Measurements from ENCODE around the gene UBXN2A.

UBXN2A gene, protein sequence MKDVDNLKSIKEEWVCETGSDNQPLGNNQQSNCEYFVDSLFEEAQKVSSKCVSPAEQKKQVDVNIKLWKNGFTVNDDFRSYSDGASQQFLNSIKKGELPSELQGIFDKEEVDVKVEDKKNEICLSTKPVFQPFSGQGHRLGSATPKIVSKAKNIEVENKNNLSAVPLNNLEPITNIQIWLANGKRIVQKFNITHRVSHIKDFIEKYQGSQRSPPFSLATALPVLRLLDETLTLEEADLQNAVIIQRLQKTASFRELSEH

DNA sequence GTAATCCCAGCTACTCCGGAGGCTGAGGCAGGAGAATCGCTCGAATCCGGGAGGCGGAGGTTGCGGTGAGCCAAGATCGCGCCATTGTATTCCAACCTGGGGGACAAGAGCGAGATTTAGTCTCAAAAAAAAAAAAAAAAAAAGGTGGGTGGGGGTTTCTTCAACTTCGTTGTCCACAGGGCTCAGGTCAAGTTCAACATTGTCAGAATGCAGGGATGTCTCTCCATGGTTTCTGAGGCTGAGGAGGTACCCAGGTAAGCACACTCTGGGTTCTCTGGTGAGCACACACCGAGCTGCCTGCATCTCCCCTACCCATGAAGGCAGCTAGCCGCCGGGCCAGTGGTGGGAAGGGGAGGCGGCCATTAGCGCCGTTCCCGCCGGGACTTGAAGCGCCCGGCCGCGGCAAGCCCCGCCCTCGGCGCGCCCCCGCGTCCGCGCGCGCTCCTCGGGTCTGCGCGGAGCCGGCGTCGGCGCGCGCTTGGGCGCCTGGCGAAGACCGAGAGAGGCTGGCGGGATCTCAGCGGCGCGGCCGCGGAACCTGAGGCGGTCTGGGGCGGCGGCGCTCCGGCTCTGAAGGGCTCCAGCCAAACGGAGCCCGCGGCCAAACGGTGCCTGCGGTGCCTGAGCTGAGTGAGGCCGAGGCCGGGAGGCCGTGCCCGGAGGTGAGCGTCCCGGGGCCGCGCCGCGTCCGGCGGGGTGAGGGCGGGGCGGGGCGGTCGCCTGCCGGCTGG is at the start of gene UBXN2A:
Gene UBXN2A, plus strand, starts transcription at position 477 of the 731 bp plus-strand sequence. CDS start 17,852 bp downstream, outside the sequence.
- DNase-seq, result peak; percentile 29 to 55

DNA sequence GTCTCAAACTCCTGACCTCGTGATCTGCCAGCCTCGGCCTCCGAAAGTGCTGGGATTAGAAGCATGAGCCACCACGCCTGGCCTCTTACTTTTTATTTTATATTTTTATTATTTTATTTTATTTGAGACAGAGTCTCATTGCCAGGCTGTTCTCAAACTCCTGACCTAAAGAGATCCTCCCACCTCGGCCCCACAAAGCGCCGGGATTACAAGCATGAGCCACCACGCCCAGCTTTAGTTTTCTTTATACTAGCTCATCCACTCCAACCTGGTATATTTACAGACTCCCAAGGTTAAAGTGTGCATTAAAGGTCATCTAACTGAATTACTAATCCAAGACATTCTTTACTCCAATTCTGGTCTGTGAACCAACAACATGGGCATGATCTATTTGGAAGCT is 40.1 kb upstream of the UBXN2A start:
- DNase-seq, result no peak

DNA sequence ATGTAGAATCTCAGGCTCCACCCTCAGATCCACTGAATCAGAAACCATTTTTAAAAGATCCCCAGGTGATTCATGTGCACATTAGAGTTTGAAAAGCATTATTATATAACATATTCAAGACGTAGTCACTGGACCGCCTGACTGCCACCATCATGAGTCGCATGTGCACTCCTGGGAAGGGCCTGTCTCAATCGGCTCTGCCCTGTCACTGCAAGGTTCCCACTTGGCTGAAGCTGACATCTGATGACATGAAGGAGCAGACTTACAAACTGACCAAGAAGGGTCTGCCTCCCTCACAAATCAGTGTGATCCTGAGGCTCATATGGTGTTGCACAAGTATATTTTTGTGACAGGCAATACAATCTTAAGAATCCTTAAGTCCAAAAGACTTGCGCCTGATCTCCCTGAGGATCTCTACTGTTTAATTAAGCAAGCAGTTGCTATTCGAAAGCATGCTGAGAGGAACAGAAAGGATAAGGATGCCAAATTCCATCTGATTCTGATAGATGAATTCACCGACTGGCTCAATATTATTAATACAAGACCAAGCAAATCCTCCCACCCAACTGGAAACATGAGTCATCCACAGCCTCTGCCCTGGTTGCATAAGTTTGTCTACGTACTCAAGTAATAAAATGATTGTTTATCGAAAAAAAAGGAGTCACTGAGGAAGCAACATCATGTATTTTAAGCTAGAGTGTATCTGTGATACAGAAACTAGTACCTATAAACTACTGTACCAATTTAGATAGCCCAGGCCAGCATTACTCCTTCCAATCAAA is 39.5 kb upstream of the UBXN2A start:
- DNase-seq, result peak in 1 of 2 donors; percentile 12

DNA sequence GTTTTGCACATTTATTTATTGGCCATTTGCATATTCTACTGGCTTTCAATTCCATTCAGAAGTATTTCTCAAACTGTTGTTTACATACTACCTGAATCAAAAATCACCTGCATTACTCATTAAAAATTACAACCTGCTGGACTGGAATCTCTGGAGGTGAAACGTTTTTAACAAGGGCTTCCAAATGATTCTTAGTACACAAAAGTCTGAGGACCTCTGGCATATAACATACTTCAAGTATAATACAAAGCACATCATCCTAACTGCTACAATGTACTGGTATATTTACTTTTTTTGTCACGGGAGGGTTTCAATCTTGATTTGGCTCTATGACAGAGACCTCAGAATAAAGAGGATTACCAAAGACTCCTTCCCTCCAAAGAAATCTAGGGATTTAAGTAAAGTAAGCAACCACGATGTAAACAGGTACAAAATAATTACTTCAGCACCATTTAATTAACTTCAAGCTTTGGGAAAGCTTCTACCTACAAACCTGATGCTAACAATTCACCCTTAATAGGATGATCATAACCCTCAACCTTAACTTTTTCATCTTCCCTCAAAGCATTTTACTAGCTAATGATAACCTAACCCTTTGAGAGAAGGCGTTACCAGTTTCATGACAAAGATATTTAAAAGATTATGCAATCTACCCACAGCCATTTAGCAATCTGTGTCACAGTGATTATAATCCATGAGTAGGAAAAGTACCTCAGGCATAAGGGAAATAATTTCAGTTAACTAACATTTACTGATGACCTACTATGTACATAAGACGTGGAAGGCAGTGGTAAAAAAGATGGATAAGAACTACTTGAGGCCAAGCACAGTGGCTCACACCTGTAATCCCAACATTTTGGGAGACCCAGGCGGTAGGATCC is 38.1 kb upstream of the UBXN2A start:
- DNase-seq, result no peak

DNA sequence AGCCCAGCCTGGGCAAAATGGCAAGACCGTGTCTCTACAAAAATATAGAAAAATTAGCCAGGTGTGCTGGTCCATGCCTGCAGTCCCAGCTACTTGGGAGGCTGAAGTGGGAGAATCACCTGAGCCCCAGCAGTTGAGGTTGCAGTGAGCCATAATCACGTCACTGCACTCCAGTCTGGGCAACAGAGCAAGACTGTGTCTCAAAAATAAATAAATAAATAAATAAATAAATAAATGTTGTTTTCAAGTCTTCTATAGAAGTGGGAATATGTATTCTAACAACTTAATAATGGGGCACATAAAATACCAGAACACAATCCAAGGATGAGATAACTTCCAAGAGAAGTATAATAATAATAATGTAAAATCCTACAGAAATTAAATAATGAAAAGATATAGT is 37.2 kb upstream of the UBXN2A start:
- DNase-seq, result no peak

DNA sequence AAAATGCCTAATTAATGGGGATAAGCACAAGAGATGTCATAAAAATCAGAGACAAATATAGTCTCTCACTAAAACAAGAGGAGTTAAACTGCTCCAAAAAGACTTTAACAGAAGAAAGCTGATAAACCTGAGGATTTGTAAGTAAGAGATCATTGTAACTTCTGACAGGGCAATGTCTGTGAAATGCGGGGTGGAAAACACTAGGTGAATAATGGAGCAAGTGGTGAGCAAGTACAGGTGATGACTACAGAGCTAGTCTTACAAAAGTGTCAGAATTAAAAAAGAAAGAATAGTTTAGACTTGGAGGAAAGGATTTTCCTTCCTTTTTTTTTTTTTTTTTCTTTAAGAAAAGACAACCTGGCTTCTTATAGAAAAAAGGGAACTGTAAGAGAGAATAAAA is 36.0 kb upstream of the UBXN2A start:
- no peak for DNase-seq

DNA sequence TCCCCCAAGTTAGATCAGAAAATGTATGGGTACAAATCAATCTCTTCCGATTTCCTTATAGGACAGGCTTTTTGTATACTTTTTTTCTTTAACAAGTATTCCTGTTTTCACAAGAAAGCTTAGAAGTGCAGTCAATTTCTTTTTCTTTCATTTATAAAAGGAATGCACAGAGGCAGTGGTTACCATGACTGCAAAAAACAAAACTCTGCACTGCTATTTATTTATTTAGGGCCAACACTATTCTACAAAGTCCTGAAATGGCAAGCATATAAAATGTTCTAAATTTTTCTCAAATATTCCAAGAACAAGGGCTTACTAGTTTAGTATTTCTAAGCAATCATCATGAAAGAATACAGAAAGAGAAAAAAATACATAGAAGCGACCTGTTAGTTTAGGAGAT is 35.6 kb upstream of the UBXN2A start:
- DNase-seq, result no peak

DNA sequence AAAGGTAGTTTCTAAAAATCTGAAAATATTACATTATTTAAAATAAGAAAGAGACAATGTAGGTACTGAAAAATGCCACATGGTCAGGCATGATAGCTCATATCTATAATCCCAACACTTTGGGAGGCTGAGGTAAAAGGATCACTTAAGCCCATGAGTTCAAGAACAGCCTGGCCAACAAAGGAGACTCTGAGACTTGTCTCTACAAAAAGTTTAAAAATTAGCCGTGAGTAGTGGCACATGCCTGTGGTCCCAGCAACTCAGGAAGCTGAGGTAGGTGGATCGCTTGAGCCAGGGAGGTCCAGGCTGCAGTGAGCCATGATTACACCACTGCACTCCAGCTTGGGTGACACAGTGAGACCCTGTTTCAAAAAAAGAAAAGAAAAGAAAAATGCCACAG is 35.1 kb upstream of the UBXN2A start:
- no peak for DNase-seq

DNA sequence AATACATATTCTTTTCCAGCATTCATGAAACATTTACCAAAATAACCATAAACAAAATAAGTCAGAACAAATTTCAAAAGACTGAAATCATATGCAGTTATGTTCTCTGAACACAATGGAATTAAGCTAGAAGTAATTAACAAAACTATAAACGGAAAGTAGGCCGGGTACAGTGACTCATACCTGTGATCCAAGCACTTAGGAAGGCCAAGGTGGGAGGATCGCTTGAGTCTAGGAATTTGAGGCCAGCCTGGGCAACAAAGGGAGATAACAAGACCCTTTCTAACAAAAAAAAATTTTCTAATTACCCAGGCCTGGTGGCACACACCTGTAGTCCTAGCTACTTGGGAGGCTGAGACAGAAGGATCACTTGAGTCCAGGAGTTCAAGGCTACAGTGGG is 28.2 kb upstream of the UBXN2A start:
- DNase-seq, result no peak

DNA sequence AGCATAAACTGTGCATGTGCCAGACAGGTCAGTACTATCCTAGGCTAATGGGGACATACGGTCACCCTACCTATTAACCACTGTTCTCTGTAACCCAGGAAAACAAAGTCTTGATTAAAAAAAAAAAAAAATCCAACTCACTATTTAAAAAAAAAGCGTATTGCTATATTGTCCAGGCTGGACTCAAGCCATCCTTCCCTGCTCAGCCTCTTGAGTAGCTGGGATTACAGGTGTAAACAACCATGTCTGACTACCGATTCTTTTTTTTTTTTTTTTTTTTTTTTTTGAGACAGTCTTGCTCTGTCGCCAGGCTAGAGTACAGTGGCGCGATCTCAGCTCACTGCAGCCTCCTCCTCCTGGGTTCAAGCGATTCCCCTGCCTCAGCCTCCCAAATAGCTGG is 24.9 kb upstream of the UBXN2A start:
- DNase-seq, result no peak

DNA sequence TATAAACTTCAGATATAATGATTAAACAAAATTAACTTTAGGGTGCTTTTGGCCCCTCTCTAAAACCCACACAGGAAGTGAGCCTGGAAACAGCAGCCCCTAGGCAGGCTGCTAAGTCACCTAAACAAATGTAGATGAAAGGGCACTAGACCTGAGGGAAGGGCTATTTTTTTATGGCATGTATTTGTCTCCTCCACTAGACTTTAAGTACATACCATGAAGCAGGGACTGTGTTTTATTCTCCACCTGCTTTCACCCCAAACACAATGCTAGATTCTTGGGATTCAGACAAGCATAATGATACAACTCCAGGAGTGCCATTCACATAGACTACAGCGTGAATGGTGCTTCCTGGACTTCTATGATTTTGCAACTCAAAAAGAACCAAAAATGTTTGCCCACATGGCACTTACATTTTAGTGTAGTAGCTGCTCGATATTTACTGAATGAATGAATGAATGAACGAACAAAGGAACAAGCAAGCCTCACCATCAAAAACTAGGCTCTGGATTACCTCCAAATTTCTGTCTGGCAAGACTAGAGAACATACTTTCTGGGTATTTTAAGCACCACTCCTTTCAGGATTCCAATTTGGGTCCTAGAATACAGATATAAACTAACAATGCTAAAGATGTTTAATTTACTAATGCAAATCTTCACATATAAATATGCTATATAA is 23.4 kb upstream of the UBXN2A start:
- DNase-seq, result peak in 1 of 2 donors; percentile 20

DNA sequence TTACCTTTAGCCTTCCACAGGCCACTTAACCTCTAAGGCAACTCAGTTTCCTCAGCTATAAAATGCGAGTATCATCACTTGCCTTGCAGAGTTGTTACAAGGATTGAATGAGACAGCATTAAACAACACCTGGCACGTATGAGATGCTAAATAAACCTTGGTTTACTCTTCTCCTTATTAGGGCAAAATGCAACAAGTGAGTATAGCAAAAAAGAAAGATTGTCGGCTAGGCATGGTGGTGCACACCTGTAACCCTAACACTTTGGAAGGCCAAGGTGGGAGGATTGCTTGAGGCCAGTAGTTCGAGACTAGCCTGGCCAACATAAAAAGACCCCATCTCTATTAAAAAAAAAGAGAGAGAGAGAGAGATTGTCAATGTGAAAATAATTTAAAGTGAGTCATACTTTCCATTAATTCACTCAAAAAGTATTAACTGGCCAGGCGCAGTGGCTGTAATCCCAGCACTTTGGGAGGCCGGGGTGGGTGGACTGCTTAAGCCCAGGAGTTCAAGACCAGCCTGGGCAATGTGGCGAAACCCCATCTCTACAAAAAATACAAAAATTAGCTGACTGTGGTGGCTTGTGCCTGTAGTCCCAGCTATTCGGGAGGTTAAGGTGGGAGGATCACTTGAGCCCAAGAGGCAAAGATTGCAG is 21.3 kb upstream of the UBXN2A start:
- no peak for DNase-seq

DNA sequence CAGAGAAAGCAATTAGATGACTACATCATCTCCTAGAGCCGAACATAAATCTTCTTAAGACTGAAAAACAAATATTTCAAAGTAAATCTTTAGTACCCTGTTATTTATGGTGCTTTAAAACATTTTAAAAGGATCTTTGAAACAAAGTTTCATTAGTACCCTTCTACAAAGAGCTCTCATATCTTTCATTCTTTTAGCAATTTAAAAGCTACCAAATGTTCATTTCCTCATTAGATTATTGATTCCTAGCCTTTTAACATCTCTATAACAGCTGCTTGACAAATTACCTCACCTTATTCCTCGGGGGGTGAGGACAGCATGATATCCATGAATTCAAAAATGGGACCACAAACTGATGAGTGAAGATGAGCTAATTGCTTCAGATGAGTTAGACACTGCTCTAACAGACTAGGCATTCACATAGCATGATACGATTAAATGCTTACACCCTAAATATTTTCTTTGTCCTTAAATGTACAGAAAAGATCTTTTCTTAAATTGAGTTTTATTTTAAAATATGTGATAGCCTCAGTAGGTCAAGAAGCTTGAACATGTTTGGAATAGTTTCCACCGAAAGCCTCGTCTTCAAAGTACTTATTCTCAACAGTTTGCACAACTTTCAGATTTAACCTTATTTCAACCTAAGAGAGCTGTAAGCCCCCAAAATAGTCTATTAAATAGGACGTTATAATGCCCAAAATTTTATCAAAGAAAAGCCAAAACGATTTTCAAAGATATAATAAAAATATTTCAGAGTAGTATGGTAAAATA is 15.5 kb upstream of the UBXN2A start:
- no peak for DNase-seq

DNA sequence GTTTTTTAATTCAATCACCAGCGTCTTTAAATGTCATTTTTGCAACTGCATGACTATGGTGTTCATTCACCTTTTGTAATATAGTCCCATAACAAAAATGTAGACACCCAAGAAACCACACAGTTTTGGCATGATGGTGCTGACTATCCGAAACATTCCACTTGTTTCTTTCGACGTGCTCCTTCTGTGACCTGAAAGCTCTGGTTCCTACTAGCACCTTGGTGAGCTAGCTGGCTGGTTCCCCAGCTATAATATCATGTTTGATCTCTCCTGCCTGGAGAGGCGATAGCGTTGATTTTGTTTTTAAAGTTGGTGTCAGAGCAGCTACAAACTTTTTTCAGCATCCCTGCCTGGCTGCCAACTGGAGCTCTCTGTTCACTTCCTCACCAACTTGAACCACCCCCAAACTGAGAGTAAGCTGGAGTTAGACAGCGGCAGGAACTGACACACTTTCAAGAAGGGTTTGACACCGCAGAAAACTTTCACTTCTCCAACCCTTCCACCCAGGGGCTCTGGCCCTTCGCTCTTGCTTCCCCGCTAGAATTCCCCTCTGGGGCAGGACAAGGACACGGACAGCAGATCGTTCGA is 14.5 kb upstream of the UBXN2A start:
- peak; percentile 57 to 88 for DNase-seq

DNA sequence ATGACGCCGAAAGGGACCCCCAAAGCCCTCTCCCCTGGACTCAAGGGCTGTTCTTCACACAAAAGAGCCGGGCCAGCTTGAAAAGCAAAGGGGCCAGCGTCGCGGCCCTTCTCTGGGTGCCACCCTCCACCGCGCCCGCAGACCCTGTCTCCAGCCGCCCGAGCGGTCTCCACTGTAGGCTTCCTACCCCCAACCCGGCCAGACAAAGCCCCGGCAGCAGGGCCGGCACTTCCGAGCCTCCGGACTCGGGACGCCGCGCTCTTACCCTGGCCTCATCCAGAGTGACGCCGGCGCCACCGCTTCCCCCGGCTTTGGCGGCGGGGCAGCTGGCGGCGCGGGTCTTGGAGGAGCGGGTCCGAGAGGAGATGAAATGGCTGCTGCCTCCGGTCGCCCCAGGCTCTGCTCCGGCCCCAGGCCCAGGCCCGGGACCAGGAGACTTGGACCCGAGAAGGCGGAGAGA is 13.9 kb upstream of the UBXN2A start:
- DNase-seq, result no peak

DNA sequence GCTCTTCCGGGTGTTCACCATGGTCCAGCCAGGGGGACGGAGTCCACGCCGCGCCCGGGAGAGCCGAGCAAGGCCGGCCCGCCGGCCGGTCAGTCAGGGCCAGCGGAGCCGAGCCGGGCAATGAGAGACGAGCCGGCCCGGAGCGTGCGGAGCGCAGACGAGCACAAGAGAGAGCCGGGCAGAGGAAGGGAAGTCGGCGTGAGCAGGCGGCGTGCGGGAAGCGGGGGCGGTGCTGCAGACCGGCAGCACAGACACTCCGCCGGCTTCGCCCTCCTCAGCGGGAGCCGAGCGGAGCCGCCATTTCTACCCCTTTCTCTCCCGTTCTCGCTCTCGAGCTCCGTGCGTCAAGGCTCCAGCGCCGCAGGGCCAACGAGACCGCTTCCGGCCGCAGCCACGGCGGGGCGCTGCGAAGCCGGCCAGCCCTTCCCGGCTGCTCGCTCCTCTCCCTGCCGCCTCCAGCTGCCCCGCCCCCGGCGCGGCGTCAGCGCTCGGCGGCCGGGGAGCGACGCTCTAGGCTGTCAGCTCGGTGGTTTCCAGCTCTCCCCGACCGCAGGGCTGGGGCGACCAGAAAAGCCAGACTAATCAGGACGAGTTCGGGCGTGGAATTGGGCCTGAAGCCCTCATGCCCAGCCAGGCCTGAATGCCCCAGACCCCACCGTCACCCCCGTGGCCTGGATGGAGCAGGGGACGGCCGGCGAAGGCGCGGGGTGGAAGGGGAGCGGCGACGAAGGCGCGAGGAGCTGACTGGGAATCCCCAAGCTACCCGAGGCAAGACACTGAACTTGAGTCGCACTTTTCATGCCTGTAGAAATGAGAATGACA is 13.3 kb upstream of the UBXN2A start, which contains the start of gene ATAD2B:
Gene ATAD2B, minus strand, starts transcription at position 374 of the 822 bp plus-strand sequence. Its CDS starts 353 bp downstream, at position 21.
- DNase-seq, result peak; percentile 83 to 93

DNA sequence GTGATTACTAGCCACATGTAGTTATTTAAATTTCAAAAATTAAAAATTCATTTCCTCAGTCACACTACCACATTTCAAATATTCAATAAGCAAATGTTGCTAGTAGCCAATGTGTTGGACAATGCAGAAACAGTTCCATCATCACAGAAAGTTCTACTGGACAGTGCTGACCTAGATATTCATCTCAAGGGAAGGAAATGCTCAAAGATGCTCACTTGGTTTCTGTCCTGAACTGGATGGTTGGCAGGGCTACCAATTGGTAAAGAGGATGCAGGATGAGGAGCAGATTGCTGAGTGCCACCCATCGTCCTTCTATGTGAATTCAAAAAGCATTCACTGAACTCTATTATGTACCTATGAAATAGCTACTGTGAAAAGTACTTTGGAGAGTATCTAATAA is 6.0 kb upstream of the UBXN2A start:
- DNase-seq, result no peak

DNA sequence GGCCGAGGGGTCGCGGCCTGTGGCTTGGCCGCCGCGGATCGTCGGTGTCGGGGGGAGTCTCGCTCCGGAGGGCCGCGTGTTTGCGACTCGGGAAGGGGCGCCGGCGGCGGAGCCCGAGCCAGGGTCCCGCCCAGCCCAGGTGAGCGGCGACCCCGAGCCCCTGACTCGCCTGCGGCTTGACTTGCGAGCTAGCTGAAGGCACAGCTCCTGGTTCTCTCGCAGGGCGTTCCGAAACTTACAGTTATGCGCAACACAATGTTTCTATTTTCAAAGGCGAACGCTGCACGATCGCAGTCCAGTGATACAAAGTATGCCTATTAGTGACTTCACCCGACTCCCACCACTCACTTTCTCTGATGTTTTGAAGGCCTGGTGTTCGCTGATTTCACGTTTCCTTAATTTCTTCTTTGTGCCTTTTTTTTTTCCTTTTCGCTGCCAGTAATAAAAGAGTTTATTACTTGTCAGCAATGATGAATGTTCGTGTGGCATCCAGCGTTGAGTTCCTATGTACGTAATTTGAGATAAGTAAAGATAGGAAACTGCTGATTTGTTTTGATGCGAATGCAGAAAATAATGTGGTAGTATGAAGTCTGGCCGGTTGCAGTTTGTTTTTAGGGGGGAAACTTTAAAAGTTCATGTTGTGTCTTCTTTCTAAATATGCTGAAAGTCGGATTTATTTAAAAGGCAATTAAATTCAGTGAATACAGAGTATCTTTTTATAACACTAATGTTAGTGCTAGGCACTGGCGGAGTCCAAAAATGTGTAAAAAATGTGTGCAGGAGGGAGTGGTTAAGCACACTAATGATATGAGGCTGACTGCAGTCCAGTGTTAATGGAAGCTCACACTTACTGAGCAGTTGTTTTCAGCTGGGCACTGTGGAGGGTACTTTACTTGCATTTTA is 706 bp downstream of the UBXN2A start:
- DNase-seq, result no peak
